Lower leg skin (tissue), 3 donors: ENCODE measurements around the gene PANX1.

Experiments used
- POLR2A ChIP-seq, 2 donors: fragments of 450-650 bp; IDR thresholded peaks; one replicate each; pipeline ENCODE4 v1.6.1; 2016 to 2017; ENCODE audit warnings: antibody characterized with exemption in 2 of 2, mild to moderate bottlenecking in 1 of 2, moderate library complexity in 1 of 2
- TF ChIP-seq, protein P1 (sequence below), 3 donors: fragments of 450-650 bp; IDR thresholded peaks; one replicate each; pipeline ENCODE4 v1.5.1; 2016; ENCODE audit warnings: antibody characterized with exemption in 3 of 3, mild to moderate bottlenecking in 3 of 3, moderate library complexity in 2 of 3

DNA sequence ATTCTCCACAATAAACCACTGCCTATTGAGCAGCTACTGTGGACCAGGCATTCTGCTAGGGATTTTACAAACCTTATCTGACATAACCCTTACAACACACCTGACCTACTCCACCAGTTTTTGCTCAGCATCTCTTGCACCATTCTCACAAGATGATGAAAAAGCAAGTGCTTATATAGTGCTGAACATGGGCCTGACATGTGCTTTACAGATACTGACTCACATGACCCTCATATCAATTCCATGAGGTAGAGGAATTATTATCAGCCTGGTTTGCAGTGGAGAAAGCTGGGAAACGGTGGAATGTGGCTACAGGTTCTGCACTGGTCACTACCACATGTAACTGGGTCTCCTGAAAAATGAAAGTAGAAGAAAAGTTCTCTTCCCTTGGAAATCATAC lies 37.5 kb upstream of the PANX1 start:
- TF ChIP-seq, protein P1, sequence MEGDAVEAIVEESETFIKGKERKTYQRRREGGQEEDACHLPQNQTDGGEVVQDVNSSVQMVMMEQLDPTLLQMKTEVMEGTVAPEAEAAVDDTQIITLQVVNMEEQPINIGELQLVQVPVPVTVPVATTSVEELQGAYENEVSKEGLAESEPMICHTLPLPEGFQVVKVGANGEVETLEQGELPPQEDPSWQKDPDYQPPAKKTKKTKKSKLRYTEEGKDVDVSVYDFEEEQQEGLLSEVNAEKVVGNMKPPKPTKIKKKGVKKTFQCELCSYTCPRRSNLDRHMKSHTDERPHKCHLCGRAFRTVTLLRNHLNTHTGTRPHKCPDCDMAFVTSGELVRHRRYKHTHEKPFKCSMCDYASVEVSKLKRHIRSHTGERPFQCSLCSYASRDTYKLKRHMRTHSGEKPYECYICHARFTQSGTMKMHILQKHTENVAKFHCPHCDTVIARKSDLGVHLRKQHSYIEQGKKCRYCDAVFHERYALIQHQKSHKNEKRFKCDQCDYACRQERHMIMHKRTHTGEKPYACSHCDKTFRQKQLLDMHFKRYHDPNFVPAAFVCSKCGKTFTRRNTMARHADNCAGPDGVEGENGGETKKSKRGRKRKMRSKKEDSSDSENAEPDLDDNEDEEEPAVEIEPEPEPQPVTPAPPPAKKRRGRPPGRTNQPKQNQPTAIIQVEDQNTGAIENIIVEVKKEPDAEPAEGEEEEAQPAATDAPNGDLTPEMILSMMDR (IDR thresholded peaks at IDR 0.05): no peak
- TF ChIP-seq POLR2A (IDR thresholded peaks at IDR 0.05): no peak
